ENCODE measurements around the gene SLC22A3. TPM values are rescaled to one million over a fixed set of nuclear protein-coding genes. Genes with fewer than 3 reads are reported as not detected.

Gene SLC22A3
- total RNA-seq, 2 donors from 2014 or later = 0.35 to 0.48 TPM

GRCh38 chr6:160395187-160395586, 47.0 kb downstream of the SLC22A3 start:
- Histone ChIP-seq H3K4me1 (no peaks in the 10 kb centered on the region), H3K4me3 (no peak overlapping the region), H3K27ac (no peak overlapping the region), H3K36me3 (no peaks in the 10 kb centered on the region), H3K9me3 (no peaks in the 10 kb centered on the region), H3K27me3 (no peaks in the 10 kb centered on the region)
- TF ChIP-seq CTCF (IDR thresholded peaks at IDR 0.05) = no peak
- no peak for DNase-seq (ENCODE audit: low spot score)

DNA sequence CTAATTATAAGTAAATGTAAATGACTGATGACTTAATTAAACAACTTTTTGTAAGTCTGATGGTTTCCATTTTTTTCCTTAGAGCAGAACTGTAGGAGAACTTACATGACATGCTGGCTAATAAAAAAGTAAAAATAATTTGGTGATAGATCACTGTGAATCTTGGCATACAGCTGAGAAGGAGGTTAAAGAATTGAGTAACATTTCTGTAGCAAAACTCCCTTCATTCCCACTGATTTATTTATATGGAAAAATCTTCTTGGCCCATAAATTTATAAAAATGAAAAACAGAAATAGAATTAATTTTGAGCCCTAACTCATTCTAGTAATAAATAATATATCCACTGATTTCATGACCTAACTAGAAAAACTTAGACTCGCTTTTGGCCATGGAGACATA, 48.1 kb downstream of the SLC22A3 start:
- H3K4me1 ChIP-seq = no peaks in the 10 kb centered on the region
- H3K27me3 ChIP-seq = no peaks in the 10 kb centered on the region
- no peak for DNase-seq (ENCODE audit: low spot score)
- no peak overlapping the region for H3K27ac ChIP-seq
- no peaks in the 10 kb centered on the region for H3K9me3 ChIP-seq
- H3K36me3 ChIP-seq = no peaks in the 10 kb centered on the region
- H3K4me3 ChIP-seq = no peak overlapping the region
- TF ChIP-seq CTCF (IDR thresholded peaks at IDR 0.05) = no peak

GRCh38 chr6:160398674-160399271, 50.6 kb downstream of the SLC22A3 start:
- Histone ChIP-seq H3K4me1 (no peaks in the 10 kb centered on the region), H3K27ac (no peak overlapping the region), H3K36me3 (no peaks in the 10 kb centered on the region), H3K9me3 (no peaks in the 10 kb centered on the region), H3K27me3 (no peaks in the 10 kb centered on the region), H3K4me3 (no peak overlapping the region)
- TF ChIP-seq CTCF (IDR thresholded peaks at IDR 0.05) = no peak
- no peak for DNase-seq (ENCODE audit: low spot score)

GRCh38 chr6:160400446-160400845, 52.3 kb downstream of the SLC22A3 start:
- Histone ChIP-seq H3K27me3 (no peaks in the 10 kb centered on the region), H3K4me1 (no peaks in the 10 kb centered on the region), H3K36me3 (no peaks in the 10 kb centered on the region), H3K4me3 (no peak overlapping the region), H3K9me3 (no peaks in the 10 kb centered on the region), H3K27ac (no peak overlapping the region)
- no peak for TF ChIP-seq CTCF (IDR thresholded peaks at IDR 0.05)
- DNase-seq (ENCODE audit: low spot score) = no peak

DNA sequence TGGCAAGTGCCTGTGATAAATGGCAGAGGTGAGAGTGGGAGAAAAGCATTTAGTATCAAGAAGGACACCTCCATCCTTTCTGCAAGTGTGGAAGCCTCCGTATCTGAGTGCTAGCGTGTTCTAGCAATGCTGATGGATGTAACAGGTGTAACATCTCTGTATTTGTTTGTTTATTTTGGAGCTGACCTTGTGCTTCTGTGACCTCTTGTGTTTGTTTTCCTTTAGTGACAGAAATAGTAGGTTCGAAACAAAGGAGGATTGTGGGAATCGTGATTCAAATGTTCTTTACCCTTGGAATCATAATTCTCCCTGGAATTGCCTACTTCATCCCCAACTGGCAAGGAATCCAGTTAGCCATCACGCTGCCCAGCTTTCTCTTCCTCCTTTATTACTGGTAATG, 60.4 kb downstream of the SLC22A3 start:
- no peak for DNase-seq (ENCODE audit: low spot score)
- H3K27ac ChIP-seq = no peak overlapping the region
- no peaks in the 10 kb centered on the region for H3K4me1 ChIP-seq
- no peaks in the 10 kb centered on the region for H3K27me3 ChIP-seq
- H3K9me3 ChIP-seq = no peaks in the 10 kb centered on the region
- no peaks in the 10 kb centered on the region for H3K36me3 ChIP-seq
- H3K4me3 ChIP-seq = no peak overlapping the region
- TF ChIP-seq CTCF (IDR thresholded peaks at IDR 0.05) = no peak

- Histone ChIP-seq H3K4me3 (no peak overlapping the region), H3K9me3 (no peaks in the 10 kb centered on the region), H3K36me3 (no peaks in the 10 kb centered on the region), H3K27me3 (no peaks in the 10 kb centered on the region), H3K4me1 (no peaks in the 10 kb centered on the region), H3K27ac (no peak overlapping the region)
- no peak for TF ChIP-seq CTCF (IDR thresholded peaks at IDR 0.05)
- no peak for DNase-seq (ENCODE audit: low spot score)
Observed at GRCh38 chr6:160412993-160413392, 64.8 kb downstream of the SLC22A3 start.
